Upper lobe of left lung (tissue), 4 donors: ENCODE results near the gene ITPRIPL1.

ENCODE experiments used
- POLR2AphosphoS5 ChIP-seq, 2 donors: sonication (generic); formaldehyde crosslinking; IDR thresholded peaks; one replicate each; pipeline ENCODE4 v1.5.1; 2017; ENCODE audit warnings: antibody characterized with exemption in 2 of 2
- TF ChIP-seq, protein P1 (sequence below), 6 experiments: fragments of 450-650 bp in 4 of 6; fragments of 200-600 bp in 2 of 6; sonication (generic) in 2 of 6; IDR thresholded peaks; one replicate each; pipeline ENCODE4 v1.5.1; 2016 to 2019; ENCODE audit warnings: antibody characterized with exemption in 6 of 6

GRCh38 chr2:96344011-96344410 is 18.9 kb downstream of the ITPRIPL1 start:
- TF ChIP-seq, protein P1, sequence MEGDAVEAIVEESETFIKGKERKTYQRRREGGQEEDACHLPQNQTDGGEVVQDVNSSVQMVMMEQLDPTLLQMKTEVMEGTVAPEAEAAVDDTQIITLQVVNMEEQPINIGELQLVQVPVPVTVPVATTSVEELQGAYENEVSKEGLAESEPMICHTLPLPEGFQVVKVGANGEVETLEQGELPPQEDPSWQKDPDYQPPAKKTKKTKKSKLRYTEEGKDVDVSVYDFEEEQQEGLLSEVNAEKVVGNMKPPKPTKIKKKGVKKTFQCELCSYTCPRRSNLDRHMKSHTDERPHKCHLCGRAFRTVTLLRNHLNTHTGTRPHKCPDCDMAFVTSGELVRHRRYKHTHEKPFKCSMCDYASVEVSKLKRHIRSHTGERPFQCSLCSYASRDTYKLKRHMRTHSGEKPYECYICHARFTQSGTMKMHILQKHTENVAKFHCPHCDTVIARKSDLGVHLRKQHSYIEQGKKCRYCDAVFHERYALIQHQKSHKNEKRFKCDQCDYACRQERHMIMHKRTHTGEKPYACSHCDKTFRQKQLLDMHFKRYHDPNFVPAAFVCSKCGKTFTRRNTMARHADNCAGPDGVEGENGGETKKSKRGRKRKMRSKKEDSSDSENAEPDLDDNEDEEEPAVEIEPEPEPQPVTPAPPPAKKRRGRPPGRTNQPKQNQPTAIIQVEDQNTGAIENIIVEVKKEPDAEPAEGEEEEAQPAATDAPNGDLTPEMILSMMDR (IDR thresholded peaks at IDR 0.05) = no peak
- TF ChIP-seq POLR2AphosphoS5 (IDR thresholded peaks at IDR 0.05) = peak in 1 of 2 donors; percentile 31
